Type B pancreatic cell (in vitro differentiated cells): ENCODE results near the gene PHLDA2. TPM values are rescaled to one million over a fixed set of nuclear protein-coding genes. Genes with fewer than 3 reads are reported as not detected.

ENCODE experiments used
- DNase-seq: peaks from one replicate; pipeline ENCODE4 v3.0.0; 2021; ENCODE audit warnings: mixed read lengths; ENCODE audit not compliant: unreplicated experiment; ENCODE audit errors: extremely low spot score
- H3K27ac Mint-ChIP-seq: 2 replicates; pipeline ENCODE4 v1.8.0; 2021; ENCODE audit warnings: mild to moderate bottlenecking, mixed read lengths
- H3K27me3 Mint-ChIP-seq: 2 replicates; pipeline ENCODE4 v1.8.0; 2021; ENCODE audit warnings: mixed read lengths
- H3K36me3 Mint-ChIP-seq: 2 replicates; pipeline ENCODE4 v1.8.0; 2021; ENCODE audit warnings: mixed read lengths
- H3K4me1 Mint-ChIP-seq: one replicate; pipeline ENCODE4 v1.8.0; 2021; ENCODE audit warnings: mixed read lengths; ENCODE audit not compliant: unreplicated experiment
- H3K4me3 Mint-ChIP-seq: 2 replicates; pipeline ENCODE4 v1.8.0; 2021; ENCODE audit warnings: mild to moderate bottlenecking, mixed read lengths
- H3K9me3 Mint-ChIP-seq: 2 replicates; pipeline ENCODE4 v1.8.0; 2021; ENCODE audit warnings: mixed read lengths
- total RNA-seq: library from RNA; stranded (reverse); gene quantifications from 2 replicates; pipeline ENCODE4 v1.2.1, GENCODE V29; 2021; ENCODE audit warnings: low replicate concordance
- TF ChIP-seq, protein P1 (sequence below): fragments of 200-600 bp; sonication (generic); conservative IDR thresholded peaks from 2 replicates; pipeline ENCODE4 v1.5.0; 2021; ENCODE audit warnings: antibody characterized with exemption, mild to moderate bottlenecking

Gene PHLDA2
- total RNA-seq, 1 donor from 2014 or later, result 3.7 TPM

DNA sequence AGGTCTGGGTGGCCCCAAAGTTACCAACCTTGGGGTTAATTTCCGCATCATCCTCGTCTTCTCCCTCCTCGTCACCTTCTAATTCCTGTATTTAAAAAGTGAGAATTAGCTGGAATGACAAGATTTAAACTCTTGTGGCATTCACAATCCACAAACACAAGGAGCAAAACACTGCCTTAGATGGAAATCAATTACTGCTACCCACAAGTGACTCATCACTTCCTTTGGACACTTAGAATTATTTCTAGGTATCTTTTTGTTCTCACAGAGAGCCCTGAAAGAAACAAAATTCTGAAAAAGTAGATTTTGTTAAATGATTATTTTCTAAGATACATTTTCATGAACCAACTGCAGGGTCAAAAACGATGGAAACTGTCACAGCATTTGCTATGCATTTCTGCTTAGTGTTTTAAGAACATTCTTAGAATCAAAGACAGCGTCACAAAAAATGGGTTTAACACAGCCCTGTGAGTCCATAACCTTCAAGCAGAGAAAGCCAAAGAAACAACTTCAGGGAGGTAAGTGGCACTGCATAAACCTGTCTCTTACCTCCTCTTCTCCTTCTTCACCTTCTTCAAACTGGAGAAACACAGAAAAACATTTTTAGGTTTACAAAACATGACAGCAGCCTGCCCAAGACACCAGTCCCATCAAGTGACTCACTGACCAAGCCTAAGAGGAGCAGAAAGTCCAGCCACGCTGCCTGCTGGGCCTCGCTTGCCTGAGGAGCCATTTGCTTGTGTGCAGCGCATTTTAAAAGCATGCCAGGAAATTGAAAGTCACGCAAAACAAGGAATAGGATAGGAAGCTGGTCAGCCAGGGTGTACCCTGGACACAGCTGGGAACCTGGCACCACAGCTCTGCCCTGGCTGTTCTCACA, 22.3 kb upstream of the PHLDA2 start:
- Mint-ChIP-seq H3K27me3 (no peaks in the 10 kb centered on the region), H3K27ac (no peak overlapping the region), H3K36me3 (peaks cover 44% of the 10 kb centered on the region), H3K4me3 (no peak overlapping the region), H3K4me1 (peaks cover 3% of the 10 kb centered on the region), H3K9me3 (no peaks in the 10 kb centered on the region)
- no peak for DNase-seq
- TF ChIP-seq, protein P1, sequence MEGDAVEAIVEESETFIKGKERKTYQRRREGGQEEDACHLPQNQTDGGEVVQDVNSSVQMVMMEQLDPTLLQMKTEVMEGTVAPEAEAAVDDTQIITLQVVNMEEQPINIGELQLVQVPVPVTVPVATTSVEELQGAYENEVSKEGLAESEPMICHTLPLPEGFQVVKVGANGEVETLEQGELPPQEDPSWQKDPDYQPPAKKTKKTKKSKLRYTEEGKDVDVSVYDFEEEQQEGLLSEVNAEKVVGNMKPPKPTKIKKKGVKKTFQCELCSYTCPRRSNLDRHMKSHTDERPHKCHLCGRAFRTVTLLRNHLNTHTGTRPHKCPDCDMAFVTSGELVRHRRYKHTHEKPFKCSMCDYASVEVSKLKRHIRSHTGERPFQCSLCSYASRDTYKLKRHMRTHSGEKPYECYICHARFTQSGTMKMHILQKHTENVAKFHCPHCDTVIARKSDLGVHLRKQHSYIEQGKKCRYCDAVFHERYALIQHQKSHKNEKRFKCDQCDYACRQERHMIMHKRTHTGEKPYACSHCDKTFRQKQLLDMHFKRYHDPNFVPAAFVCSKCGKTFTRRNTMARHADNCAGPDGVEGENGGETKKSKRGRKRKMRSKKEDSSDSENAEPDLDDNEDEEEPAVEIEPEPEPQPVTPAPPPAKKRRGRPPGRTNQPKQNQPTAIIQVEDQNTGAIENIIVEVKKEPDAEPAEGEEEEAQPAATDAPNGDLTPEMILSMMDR, result no peak

DNA sequence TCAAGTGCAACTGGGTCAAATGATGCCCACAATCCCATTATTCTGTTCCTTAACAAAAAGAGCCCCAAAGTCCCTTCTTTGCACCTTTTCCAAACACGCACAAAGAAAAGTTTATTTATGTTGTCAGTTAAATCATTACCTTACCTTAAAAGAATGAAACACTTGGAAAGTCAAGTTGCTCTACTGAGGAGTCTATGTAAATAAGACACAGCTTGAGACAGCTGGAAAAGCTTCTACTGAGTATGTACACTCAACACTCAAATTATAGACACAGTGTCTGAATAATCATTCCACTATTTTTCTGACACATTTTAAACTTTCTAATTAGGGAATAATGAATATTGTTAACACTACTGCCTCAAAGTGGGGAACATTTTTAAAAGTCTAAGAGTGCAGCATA, 21.6 kb upstream of the PHLDA2 start:
- Mint-ChIP-seq H3K9me3 (no peaks in the 10 kb centered on the region), H3K4me3 (no peak overlapping the region), H3K4me1 (peaks cover 6% of the 10 kb centered on the region), H3K36me3 (peaks cover 46% of the 10 kb centered on the region), H3K27ac (no peak overlapping the region), H3K27me3 (no peaks in the 10 kb centered on the region)
- no peak for DNase-seq
- TF ChIP-seq, protein P1, result no peak

DNA sequence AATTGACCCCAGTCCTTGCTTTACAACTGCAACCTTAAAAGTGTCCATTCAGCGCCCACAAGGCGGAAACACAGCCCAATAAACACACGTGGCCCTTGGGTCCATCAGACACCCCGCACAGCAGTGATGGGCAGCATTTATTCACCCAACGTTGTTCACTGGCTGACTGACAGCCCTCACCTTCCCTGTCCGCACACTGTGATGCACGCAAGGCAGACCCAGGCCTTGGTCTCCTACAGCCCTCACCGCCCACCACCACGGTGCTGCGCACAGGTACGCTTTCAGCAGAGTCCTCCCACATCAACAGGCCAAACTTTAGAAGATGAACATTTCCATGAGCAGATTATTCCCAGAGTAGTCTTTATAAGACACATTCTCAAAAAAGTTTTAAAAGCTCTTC, 20.7 kb upstream of the PHLDA2 start:
- H3K27ac Mint-ChIP-seq, result no peak overlapping the region
- H3K9me3 Mint-ChIP-seq, result no peaks in the 10 kb centered on the region
- TF ChIP-seq, protein P1, result no peak
- peaks cover 4% of the 10 kb centered on the region for H3K4me1 Mint-ChIP-seq
- peaks cover 41% of the 10 kb centered on the region for H3K36me3 Mint-ChIP-seq
- H3K4me3 Mint-ChIP-seq, result no peak overlapping the region
- no peaks in the 10 kb centered on the region for H3K27me3 Mint-ChIP-seq
- no peak for DNase-seq

DNA sequence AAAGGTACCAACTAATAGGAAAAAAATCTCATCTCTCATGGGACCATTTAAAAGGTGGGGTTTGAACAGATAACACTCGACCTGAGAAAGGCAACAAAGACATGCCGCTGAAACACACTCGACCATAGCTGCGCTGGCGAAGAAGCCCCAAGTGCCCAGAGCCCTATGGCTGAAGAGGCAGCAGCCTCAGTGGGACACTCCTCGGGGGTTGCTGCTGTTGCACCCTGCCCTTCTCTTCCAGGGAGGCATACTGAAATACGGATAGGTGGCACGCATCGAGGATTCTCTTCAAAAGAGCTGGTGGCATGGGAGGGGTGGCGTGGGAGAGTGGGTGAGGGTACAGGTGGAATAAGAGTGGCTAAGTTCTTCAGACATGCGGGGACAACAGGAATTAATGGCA, 18.5 kb upstream of the PHLDA2 start:
- Mint-ChIP-seq H3K4me1 (peaks cover 4% of the 10 kb centered on the region), H3K27ac (no peak overlapping the region), H3K36me3 (peaks cover 26% of the 10 kb centered on the region), H3K4me3 (no peak overlapping the region), H3K27me3 (no peaks in the 10 kb centered on the region), H3K9me3 (no peaks in the 10 kb centered on the region)
- DNase-seq, result no peak
- TF ChIP-seq, protein P1, result no peak

DNA sequence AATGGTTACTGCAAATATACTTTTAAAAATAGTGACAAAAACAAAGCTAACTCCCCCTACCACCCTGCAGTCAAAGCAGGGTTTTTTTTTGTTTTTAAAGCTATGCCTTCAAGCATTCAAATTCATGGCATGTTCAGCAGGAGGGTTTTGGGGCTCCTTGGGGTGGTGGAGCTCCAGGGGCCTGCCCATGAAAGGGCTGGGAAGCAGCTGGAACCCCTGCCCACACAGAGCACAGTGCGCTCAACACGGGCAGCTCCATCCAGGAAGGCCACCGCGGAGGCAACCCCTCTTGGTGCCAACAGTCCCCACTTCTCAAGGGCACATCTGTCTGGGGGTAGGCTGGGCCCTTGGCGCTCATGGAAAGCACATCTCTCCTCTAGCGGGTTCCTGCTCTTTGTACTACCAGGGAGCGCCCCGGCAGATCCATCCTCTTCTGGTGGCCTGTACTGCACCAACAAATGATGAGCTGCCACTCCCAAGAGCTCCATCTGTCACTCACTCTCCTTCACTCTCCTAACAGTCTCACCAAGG, 16.6 kb upstream of the PHLDA2 start:
- H3K4me1 Mint-ChIP-seq, result peaks cover 4% of the 10 kb centered on the region
- TF ChIP-seq, protein P1, result no peak
- H3K27me3 Mint-ChIP-seq, result no peaks in the 10 kb centered on the region
- H3K9me3 Mint-ChIP-seq, result no peaks in the 10 kb centered on the region
- no peak for DNase-seq
- H3K4me3 Mint-ChIP-seq, result peak overlapping the region; percentile 43
- peak overlapping the region; percentile 32 for H3K27ac Mint-ChIP-seq
- peaks cover 22% of the 10 kb centered on the region for H3K36me3 Mint-ChIP-seq
